GM12801 (cell line): Measurements from ENCODE around the gene CCNQ.

Experiments used
- TF ChIP-seq, protein P1 (sequence below): IDR thresholded peaks from one replicate; pipeline ENCODE4 v1.5.1; 2011; ENCODE audit warnings: control low read depth; ENCODE audit not compliant: insufficient read length; ENCODE audit errors: extremely low read depth

Gene CCNQ

DNA sequence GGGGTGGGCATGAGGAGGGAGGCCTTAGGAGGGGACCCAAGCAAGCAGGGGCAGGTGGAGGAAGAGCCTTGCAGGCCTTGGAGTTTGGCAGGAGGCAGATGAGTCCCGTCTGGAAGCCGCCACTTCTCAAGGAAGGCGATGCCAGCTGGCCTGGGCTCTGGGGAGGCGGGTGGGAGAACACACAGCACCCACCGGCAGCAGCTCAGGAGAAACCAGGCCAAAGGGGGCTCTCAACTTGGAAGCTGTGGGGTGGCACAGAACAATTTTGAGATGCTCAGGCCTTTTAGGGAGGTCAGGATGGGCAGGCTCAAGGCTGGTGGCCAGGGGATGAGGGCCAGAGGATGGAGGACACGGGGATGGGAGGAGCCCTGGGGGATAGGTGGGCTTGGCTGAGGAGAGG, 36.4 kb upstream of the CCNQ start:
- TF ChIP-seq, protein P1, sequence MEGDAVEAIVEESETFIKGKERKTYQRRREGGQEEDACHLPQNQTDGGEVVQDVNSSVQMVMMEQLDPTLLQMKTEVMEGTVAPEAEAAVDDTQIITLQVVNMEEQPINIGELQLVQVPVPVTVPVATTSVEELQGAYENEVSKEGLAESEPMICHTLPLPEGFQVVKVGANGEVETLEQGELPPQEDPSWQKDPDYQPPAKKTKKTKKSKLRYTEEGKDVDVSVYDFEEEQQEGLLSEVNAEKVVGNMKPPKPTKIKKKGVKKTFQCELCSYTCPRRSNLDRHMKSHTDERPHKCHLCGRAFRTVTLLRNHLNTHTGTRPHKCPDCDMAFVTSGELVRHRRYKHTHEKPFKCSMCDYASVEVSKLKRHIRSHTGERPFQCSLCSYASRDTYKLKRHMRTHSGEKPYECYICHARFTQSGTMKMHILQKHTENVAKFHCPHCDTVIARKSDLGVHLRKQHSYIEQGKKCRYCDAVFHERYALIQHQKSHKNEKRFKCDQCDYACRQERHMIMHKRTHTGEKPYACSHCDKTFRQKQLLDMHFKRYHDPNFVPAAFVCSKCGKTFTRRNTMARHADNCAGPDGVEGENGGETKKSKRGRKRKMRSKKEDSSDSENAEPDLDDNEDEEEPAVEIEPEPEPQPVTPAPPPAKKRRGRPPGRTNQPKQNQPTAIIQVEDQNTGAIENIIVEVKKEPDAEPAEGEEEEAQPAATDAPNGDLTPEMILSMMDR = no peak

DNA sequence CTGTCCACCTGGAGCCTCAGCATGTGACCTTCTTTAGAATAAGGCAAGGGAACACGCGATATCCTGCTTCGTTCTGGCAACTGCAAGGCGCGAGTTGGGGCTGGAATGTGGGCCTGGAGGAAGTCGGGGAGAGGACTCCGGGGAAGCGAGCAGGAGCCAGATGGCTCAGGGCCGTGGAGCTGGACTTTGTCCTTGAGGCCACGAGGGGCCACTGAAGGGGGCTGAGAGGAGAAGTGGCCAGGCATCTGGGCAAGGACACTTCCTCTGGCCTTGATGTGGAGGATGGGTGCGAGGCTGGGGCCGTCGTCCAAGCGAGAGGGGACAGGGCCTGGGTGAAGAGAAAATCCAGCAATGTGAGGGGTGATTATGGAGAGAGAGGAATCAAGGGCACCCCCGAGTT, 35.9 kb upstream of the CCNQ start:
- TF ChIP-seq, protein P1 = no peak

DNA sequence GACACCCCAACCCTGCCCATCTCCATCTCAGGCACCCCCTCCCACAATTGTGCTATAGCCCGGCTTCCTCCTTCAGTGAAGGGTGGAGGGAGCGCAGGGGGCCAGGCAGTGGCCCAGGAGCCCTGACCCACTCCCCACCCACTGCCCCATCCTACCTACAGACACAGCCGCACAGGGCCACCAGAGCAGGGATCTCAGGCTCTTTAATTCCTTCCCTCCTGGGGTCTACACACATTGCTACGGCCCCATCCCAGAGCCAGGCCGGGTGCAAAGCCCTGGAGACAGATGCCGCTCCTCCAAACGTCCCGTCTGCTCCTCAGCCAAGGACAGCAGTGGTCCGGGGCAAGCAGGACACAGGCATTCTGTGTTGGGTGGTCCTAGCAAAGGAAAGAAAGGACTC, 35.3 kb upstream of the CCNQ start:
- TF ChIP-seq, protein P1 = no peak

DNA sequence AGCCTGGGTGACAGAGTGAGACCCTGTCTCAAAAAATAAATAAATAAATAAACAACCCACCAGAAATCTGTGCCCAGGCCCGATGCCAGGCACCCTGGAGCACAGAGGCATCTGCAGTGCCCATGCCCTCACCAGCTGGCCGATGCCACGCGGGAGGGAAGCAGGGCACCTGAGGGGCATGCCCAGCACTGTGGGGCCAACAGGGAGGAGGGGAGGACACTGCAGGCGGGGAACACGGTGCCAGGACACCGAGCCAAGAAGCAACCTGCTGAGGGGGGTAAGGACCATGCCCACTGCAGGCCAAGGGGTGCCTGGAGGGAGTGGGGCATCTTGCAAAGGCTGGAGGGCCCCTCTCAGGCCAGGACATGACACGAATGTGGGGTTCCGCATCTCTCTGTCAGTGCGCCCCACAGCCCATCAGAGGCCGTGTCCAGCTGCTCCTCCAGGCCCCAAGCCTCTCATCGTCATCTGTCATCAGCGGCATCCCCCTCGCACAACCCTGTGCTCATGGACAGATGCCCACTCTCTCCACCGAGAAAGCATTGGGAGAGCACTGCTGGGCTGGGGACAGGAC, 34.8 kb upstream of the CCNQ start:
- TF ChIP-seq, protein P1 = no peak

DNA sequence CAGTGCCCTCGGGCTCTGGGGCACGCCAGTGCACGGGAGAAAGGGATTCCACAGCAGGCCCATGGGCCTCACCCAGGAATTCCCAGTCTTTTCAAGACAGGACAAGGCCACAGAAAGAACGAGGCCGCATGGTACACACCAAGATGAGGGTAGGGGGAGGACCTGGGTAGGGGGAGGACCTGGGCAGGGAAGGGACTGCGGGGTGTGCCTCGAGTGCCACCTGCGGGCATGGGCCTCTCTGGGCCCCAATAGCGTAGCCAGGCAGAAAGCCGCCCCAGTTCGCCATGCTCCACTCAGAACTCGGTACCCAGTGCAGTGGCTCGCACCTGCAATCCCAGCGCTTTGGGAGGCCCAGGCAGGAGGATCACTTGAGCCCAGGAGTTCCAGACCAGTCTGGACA, 34.1 kb upstream of the CCNQ start:
- TF ChIP-seq, protein P1 = no peak

DNA sequence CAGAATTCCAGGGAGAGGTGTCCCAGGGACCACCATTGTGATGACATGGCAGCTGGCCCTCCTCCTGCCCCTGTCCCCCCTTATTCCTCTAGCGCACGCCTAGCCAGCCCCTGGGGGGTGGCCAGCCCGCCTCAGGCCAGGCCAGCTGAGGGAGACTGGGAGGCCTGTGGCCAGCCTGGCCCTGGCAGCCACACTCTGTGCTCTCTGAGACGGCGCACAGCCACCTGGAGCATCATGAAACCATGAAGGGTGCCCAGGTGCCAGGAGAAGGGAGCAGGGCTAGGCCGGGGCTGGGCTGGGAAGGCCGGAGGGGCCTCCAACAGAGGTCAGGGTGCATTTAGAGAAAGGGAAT, 33.6 kb upstream of the CCNQ start:
- TF ChIP-seq, protein P1 = no peak

DNA sequence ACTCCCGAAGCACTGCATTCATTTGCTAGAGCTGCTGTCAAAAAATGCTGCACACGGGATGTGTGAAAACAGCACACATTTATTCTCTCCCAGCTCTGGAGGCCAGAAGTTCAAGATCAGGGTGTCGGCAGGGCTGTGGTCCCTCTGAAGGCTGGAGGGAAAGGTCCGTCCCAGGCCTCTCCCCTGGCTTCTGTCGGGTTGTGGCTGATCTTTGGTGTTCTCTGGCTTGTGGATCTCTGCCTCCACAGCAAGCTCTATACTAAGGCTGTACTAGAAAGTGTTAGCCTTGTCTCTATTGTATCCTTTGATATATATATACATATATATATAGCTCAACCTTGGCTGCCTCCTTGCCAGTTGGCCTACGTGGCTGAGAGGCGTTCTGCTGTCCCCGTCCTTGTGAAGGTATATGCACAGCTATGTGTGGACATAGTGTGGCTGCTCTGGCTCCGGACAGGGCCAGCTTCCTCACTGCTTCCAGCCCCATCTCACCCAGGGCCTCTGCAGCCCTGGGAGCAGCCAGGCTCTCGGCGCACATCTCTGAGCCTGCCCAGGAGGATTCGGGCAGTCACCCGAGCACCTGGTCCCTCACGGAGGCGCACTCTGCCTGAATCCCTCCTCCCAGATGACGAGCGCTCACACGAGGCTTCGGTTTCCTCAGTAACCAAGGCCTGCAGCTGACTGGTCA, 33.1 kb upstream of the CCNQ start:
- TF ChIP-seq, protein P1 = no peak
